Forelimb muscle (tissue), 1 donor: ENCODE measurements around the gene STBD1. TPM values are rescaled to one million over a fixed set of nuclear protein-coding genes. Genes with fewer than 3 reads are reported as not detected.
"Not testable (repeated sequence)": the region's sequence is repeated elsewhere in the genome, so short reads cannot be mapped to it uniquely, and the experiment has no call there.

ENCODE experiments used
- DNase-seq: peaks from one replicate; pipeline ENCODE4 v3.0.0-alpha.2; 2013; ENCODE audit warnings: low read depth
- polyA plus RNA-seq: library from polyadenylated mRNA; unstranded; fragments of 120-200 nt; gene quantifications from one replicate; pipeline ENCODE4 v1.2.1, GENCODE V29; 2013; ENCODE audit not compliant: insufficient read length

The STBD1 gene
- polyA plus RNA-seq = 58.9 TPM

DNA sequence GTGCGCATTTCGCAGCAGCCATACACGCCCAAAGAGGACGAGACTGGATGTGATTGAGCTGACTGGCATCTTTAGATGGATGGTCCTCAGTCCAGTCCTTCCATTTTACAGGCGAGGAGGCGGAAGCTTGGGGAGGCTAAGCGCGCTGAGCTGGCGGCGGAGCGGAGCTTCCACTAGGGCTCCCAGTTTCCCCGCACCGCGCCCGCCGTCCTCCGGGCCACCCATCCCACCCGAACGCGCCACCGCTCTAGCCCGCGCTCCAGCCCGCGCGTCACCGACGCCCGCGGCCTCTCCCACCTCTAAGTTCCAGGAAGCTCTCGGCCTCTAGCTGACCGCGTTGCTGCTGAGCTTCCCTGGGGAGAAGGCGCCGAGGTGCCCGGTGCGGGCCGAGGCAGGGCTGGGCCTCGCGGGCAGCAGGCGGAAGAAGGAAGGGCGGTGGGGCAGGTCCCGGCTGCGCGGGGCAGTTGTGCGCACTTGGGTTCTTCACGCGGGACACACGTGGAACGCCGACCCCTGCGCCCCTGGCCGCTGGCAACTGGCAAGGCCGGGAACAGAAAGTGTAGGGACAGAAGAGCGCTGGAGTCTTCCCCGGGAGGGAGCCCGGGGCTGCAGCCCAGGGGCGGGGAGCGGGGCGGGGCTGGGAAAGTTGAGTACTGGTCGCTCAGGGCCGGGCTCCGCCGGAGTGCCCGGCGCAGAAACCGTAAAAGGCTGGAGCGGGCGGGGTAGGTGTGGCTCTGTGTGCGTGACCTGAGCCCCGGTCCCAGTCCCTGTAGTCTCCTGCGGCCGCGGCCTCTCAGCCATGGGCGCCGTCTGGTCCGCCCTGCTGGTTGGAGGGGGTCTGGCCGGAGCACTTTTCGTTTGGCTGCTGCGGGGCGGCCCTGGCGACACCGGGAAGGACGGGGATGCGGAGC, at the start of gene STBD1:
Gene STBD1 (plus strand): TSS at position 763 of the 911 bp plus-strand sequence. CDS start 37 bp downstream, at position 800.
- DNase-seq = no peak

DNA sequence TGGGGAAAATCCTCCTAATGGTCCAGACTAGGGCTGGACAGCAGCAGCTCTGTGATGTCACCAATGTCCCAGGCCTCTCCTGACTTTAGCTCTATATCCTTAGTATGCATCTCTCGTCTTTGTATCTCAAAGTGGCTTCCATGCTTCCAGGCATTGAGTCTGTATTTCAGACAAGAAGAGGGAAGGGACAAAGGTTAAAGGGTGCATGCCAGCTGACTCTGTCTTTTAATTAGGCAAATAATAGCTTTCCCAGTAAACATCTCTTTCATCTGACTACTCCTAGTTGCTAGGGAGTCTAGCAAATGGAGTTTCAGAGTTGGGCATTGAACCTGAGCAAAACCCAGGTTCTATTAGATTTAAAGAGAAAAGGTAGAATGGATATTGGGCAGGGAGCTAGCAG, 49.6 kb upstream of the STBD1 start:
- DNase-seq = no peak

DNA sequence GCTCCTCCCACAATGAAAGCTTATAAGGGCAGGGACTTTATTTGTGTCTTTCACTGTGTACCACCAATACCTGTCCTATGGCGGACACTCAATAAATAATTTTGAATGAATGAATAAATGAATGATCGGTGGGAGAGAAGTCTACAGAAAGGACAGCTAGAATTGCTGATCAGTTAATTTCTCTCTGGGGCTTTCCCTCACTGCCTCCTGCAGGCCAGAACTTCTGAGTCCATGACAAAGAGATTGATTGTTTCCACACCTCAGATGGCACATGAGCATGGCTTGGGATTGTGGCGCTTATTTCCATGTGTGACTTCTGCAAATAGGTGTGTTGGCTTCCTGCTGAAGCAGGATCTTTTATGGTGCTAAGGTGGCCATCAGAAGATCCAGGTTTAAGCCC, 48.7 kb upstream of the STBD1 start:
- DNase-seq = no peak

DNA sequence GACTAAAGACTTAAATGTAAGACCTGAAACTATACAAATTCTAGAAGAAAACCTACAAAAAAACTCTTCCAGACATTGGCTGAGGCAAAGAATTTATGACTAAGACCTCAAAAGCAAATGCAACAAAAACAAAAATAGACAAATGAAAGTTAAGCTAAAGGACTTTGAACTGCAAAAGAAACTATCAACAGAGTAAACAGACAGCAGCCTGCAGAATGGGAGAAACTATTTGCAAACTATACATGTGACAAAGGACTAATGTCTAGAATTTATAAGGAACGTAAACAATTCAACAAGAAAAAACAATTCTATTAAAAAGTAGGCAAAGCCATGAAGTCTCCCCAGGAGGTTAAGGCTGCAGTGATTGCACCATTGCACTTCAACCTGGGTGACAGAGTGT, 46.0 kb upstream of the STBD1 start:
- no peak for DNase-seq

DNA sequence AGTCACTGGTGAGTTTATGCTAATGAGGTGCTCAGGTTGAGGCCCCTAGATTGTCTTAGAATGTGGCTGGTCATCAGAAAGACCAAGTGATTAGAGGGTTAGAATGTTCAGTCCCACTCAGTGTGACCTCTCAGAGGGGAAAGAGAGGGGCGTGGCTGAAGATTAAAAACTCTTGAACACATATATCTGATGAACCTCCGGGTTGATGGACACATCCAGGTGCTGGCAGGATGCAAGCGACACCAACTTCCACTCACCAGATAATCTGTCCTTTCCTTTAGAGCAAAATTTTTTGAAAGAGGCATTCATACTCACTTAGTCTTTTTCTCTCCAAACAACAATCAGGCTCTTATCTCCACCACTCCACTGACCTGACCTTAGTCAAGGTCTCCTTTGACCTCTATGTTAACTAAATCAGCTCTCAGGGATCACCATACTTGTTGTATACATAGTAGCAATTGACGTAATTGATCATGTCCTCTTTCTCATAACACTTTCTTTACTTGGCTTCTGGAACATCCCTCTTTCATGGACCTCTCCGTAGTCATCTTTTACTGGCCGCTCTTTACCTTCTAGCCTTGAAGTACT, 40.8 kb upstream of the STBD1 start:
- no peak for DNase-seq

DNA sequence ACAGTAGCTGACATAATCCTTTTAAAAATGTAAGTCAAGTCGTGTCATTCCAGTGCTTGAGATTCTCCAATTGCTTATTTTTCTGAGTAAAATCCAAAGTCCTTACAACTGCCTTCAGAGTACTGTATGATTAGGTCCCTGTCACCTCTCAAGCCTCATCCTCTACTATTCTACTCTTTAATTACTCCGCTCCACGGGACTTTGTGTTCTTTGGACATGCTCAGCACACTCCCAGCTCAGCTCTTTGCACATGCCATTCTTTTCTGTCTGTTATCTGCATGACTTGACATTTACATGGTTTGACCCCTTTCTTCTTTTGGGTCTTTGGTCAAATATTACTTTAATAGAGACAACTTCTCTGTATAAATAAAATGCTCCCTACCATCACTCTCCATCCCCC, 39.9 kb upstream of the STBD1 start:
- DNase-seq = no peak

DNA sequence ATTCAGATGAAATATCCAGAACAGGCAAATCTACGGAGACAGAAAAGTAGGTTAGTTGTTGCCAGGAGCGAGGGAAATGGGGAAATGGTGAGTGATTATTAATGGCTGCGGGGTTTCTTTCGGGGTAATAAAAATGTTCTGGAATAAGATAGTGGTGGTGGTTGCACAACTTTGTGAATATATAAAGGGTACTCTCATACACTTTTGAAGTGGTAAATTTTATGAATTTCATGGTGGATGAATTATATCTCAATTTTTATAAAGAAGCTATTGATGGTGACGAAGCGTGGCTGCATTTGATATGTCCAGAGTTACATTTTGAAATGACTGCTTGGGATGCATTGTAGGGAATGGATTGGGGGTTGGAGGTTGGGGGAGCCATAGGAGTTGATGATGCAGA, 38.7 kb upstream of the STBD1 start:
- no peak for DNase-seq

DNA sequence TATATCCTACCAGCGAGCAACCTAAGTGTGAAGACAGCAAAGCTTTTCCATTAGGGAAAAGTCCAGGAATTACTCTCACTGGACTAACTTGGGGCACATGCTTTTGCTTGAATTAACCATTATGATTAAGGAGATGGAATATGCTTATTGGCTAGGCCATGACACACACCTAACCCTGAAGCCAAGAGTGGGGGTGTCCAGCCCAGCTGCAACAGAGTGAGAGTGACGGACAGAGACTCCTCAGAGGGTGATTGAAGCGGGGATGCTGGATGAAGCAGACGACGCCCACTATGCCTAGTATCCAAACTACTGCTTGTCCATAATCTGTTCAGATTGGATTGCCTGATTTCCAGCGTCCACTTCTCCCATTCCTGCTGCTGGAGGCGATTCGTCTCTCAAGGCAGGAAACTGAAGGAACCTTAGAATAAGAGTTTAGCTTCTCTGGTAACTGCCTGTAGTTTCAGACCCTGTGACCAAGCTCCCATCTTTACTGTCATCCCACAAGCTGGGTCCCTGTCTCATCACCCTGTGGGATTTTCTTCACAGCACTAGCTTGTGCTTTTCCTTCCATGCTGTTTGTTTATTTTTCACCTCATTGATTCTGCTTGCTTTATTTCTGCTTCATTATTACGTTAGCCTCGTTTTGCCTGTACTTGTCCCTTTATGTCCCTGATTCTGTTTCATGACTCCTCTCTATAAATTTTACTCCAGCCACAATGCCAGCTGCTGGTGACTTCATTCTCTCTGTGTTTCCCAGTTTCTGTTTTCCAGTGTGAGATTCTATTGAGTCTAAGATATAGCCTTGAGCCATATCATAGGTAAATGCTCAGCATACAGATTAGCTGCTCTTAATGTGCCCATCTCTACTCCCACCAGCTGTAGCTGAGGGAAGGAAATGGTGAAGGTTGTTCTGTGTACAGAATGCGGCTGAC, 36.0 kb upstream of the STBD1 start:
- no peak for DNase-seq

DNA sequence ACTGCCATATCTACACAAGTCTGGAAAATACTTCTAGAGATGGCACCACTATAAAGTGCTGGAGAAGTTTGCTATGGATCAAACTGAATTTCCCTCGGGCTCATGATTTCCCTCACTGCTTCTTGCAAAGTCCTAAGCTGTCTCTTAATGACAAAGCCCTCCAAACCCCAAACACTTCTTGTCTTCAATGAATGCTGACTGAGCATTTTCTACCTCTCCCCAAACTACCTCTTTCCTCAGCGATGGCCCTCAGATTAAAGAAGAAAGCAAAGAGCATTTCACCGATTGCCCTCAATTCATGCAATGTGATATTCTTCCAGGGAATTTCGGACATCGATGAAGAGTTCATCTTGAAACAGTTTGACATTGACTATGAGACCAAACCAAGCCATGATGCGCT, 35.3 kb upstream of the STBD1 start:
- no peak for DNase-seq

DNA sequence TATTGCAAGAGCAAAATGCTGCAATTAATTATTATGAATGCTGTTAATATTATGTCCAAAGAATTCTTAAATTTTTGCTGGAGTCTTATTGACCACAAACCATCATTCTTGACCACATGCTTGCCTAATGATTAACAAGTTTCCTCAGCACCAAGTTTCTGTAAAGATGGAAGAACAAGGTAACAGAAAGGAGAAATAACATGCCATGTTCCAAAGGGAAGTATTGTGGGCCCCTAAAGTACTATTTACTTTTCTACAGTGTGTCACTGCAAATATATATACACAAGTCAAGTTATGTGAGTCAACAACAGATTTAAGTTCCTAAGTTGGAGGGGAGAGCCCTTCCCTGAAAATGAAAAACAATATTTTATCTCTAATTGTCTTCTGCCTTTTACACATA, 34.5 kb upstream of the STBD1 start:
- DNase-seq = no peak

DNA sequence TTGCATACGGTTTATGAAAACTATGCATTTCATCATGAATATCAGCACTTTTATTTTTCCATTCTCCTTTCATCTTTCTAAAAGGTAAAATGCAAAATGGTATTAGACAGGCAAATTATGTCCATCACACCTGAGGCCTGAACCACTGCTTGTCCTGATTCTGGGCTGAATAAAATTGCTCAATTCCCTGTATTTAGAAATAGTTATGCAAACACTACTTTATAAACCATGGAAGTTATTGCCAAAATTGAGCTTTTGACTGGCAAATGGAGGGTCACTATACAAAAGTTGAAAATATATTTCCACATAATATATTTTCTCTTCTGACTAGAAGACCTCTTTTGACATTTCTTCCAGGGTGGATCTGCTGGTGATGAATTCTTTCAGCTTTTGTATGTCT, 34.0 kb upstream of the STBD1 start:
- no peak for DNase-seq

DNA sequence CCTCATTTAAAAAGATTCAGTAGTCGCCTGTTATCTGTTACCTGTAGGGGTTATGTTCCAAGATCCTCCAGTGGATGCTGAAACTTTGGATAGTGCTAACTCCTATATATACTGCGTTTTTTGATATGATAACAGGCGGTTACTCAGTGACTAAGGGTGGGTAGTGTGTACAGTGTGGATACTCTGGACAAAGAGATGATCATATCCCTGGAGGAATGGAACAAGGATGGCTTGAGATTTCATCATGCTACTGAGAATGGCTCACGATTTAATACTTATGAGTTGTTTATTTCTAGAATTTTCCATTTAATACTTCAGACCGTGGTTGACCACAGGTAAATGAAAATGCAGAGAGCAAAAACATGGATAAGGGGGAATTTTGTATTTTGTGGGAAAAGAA, 33.5 kb upstream of the STBD1 start:
- DNase-seq = no peak

DNA sequence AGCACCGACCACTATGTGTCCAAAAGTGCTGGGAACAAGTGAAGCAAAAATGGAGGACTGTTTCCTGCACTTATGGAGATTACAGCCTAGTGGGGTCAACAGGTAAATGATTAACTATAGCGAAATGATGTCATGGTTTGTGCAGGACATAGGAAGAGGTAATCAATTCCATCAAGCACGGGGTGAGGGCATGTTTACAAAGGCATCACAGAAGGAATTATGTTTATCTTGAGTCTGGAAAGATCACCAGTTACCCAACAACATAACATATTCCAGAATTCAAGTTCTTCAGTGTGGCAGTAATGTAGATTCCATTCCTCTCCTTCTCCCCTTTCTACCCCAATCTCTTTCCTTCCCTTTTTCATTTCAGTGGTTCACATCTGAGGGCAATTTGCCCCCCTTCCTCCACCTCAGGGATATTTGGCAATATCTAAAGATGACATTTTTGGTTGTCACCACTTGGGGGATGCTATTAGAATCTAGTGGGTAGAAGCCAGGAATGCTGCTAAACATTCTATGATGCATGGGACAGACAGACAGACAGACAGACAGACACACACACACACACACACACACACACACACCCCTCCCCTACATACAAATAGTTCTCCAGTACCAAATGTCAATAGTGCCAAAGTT, 30.9 kb upstream of the STBD1 start:
- no peak for DNase-seq

DNA sequence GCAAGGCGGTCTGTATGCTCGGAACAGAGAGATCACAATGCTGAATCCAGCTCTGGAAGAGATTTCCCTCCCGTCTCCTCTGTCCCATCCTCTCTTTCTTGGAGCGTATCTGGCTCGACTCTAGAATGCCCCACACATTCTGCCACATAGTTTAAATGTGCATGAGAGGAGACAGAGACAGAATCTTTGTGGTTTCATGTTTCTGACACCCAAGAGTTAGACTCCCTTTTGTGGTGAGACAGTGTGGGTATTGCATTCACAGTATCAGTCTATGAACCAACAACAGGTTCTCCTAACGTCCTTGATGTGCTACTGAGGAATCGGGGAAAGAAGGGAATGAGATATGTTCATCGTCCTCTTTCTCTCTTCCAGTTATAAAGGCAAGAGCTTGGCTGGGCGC, 29.7 kb upstream of the STBD1 start:
- no peak for DNase-seq

DNA sequence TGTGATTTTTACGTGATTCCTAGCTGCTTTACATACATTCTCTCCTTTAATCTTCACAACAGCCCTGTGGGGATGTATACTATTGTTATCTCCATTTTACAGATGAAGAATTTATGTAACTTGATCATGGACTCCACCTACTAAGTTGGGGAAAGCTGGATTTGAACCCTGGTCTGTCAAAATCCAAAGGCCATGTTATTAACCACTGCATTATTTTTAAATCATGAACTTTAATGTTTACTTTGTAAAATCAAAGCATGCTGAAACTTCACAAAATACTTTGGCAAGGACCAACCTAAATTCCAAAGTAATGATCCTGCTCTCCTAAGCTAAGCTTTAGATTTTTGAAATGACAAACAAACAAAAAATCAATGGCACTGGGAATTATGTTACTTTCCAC, 28.9 kb upstream of the STBD1 start:
- no peak for DNase-seq

DNA sequence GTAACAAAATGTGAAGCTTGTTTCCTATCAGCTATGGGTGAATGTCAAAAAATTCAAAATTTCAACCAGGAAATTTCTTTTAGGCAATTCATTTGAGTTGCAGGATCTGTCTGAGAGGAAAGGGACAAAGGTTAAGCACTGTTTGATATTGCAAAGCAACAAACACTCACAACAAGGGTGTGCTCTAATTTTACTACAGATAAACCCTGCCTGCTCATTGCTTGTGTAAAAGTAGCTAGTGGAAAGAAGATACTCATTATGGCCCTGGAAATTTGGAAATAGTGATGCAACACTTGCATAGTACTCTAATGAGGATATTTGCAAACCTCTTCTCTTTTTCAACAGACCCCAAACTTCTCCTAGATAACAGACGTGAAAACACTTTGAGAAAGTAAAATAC, 27.9 kb upstream of the STBD1 start:
- DNase-seq = no peak

DNA sequence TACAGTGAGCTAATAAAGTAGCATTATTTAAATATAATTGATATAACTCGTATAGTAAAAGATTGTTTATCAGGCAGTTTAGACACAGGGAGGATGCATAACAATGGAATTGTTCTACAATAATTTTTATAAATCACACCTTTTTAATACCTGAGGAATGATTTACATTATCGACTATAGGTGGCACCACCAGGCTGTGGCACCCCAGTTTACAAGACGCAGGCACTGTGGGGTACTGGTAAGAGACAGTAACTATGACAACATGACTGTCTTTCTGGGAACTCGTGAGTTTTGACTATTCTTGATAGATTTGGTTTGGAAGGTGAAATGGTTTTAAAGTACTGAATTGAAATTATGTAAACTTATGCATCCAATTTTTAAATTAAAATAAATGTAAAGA, 27.1 kb upstream of the STBD1 start:
- DNase-seq = no peak

DNA sequence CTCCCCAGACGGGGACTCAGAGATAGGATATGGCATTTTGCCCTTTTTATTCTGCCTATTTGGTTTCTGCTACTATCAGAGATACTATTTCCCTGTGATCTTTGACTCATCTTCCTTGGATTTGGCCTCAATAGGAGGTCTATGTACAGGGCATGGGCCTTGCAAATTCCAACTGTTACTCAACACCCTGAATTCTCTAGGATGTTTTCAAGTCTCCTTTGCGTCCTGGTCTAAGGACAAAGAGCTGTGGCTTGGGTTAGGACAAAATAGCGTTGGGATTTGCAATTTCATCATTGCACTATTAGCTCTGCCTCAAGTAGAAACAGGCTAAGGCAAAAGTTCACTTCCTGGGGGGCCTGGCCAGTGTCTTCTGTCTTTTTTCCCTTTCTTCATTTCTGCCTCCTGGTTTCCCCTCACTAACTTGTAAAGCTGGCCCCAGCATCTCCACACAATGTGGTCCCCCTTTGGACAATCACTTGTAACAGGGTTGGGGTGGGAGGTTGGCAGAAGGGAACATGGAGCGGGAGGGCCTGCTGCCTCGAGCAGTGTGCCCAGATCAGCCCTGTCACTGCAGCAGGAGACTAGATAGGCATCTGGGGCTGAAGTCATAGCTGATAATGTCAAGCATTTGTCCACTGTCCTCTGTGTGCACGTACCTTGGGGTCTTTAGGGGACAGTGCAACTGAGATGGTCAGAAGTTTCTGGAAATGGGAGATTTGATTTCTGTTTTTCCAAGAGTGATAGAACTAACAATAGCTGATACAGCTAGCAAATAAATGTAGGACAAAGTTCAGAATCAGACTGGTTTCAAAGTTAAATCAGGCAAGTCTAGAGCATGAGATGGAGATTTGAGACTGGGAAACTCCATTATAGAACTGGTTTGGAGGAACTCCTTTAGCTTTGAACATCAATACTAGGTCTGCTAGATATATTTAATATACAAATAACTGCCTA, 25.8 kb upstream of the STBD1 start:
- no peak for DNase-seq

DNA sequence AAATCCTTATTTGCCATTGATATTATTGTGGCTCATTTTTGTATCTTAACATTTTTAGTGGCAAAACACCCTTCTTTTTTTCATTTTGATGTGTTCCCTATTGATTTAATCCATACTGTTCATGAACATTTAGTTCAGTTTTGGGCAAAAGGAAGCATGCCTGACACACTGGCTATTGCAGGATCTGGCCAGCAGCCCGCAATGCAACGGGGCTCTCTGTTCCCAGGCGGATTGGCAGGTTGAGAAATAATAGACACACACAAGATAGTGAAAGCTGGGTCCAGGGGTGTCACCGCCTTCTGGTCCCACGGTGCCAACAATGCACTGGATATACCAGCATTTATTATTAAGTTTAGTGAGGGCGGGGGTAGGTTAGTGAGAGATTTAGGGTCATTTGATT, 24.9 kb upstream of the STBD1 start:
- not testable (repeated sequence) for DNase-seq

DNA sequence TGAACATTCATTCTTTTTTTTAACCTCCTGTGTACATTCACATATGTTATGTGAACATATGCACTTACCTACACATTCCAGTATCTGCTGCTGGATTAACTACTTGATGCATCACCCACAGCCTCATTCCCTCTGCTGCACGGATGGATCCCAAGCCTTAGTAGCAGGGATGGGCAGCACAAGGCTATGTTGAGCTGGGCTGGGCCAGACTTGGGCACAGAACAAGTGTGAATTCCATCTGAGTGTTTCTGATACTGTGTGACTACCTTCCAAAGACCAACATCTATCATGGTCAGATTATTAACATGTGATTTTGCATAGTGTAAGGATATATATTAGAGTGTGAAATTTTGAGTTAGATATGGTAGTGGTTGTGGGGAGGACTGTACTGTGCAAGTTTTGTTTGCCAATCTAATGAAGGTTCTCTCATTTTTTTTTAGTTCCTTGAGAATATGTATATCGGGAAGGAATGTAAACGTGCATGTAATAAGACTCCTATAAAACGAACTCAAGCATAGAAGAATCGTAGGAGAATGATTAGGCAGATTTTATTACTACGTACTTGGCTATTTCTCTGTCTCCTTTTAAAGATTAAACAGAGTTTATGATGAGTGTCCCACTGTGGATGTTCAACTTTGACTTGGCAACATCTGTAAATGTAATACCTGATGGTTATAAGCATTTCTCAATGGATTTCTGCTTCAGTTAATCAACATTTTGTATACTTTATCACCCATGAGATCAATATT, 23.4 kb upstream of the STBD1 start:
- DNase-seq = no peak
